PFSK-1 (cell line): Measurements from ENCODE around the gene TBXAS1.

Experiments used
- FOXP2 ChIP-seq: optimal IDR thresholded peaks from 2 replicates; pipeline ENCODE3; 2011; ENCODE audit warnings: borderline replicate concordance, control low read depth, inconsistent platforms; ENCODE audit not compliant: insufficient read depth; ENCODE audit errors: extremely low read length, extremely low read depth
- POLR2AphosphoS5 ChIP-seq: IDR thresholded peaks from 2 replicates; pipeline ENCODE4 v1.6.1; 2012; ENCODE audit warnings: low read depth, mild to moderate bottlenecking, control low read depth, low read length, moderate library complexity

DNA sequence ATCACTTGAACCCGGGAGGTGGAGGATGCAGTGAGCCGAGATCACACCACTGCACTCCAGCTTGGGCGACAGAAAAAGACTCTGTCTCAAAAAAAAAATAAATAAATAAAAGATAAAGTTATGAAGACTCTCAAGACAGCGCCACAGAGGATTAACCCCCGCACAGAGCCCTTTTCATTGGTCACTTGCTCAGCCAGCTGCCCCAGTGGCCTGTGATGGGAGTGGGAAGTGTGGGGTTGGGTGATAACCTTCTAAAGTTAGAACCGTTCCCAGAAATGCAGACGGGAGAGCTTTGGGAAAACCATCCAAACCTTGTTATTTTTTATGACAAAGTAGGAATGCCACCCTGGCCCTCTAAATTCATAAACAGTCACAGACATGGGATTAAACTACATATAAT is 176.3 kb downstream of the TBXAS1 start:
- TF ChIP-seq POLR2AphosphoS5 = no peak
- no peak for TF ChIP-seq FOXP2
